ENCODE measurements around the gene STPG4. TPM values are rescaled to one million over a fixed set of nuclear protein-coding genes. Genes with fewer than 3 reads are reported as not detected.

The STPG4 gene
- total RNA-seq, 1 experiment from 2014 or later, result 0.79 TPM

- Mint-ChIP-seq H3K4me1 (ENCODE audit: low read depth, unreplicated experiment) (peaks cover 19% of the 10 kb centered on the region), H3K4me3 (ENCODE audit: unreplicated experiment) (no peak overlapping the region), H3K27me3 (ENCODE audit: insufficient read depth, unreplicated experiment) (no peaks in the 10 kb centered on the region), H3K27ac (ENCODE audit: unreplicated experiment) (no peak overlapping the region), H3K9me3 (ENCODE audit: unreplicated experiment) (peaks cover 1% of the 10 kb centered on the region), H3K36me3 (ENCODE audit: insufficient read depth, unreplicated experiment) (no peaks in the 10 kb centered on the region)
- ChIA-PET CTCF (no interaction called here), POLR2A (no interaction called here)
- TF ChIP-seq CTCF (IDR thresholded peaks at IDR 0.05; ENCODE audit: insufficient read depth in 1 of 2, low read depth in 1 of 2, low read length in 1 of 2, severe bottlenecking in 1 of 2, unreplicated experiment in 1 of 2), result no peak
- Histone ChIP-seq H3K9me3 (peaks cover 6% of the 10 kb centered on the region; the same call in 1 of the 2 replicates), H3K27me3 (replicated peaks; ENCODE audit: control insufficient read depth, insufficient read depth, low read length) (no peaks in the 10 kb centered on the region), H3K4me1 (peaks cover 17% of the 10 kb centered on the region), H3K4me3 (ENCODE audit: low read depth, low read length) (no peak overlapping the region), H3K36me3 (ENCODE audit: control insufficient read depth, insufficient read depth, low read length) (no peaks in the 10 kb centered on the region)
- DNase-seq, result no peak
- intact Hi-C loops (cut with micrococcal nuclease; ENCODE audit: unreplicated experiment), result no loop called here
- BruUV-seq (replicated peaks), result no TSS peak
Observed at GRCh38 chr2:47119001-47119400, 36.1 kb downstream of the STPG4 start.

GRCh38 chr2:47118581-47118980, 36.5 kb downstream of the STPG4 start:
- peaks cover 19% of the 10 kb centered on the region for H3K4me1 Mint-ChIP-seq (ENCODE audit: low read depth, unreplicated experiment)
- no peaks in the 10 kb centered on the region for H3K27me3 ChIP-seq (replicated peaks; ENCODE audit: control insufficient read depth, insufficient read depth, low read length)
- no TSS peak for BruUV-seq (replicated peaks)
- H3K9me3 ChIP-seq, result peaks cover 6% of the 10 kb centered on the region; the same call in 1 of the 2 replicates
- no peaks in the 10 kb centered on the region for H3K36me3 ChIP-seq (ENCODE audit: control insufficient read depth, insufficient read depth, low read length)
- CTCF ChIA-PET, result no interaction called here
- no peak overlapping the region for H3K27ac Mint-ChIP-seq (ENCODE audit: unreplicated experiment)
- no peaks in the 10 kb centered on the region for H3K9me3 Mint-ChIP-seq (ENCODE audit: unreplicated experiment)
- H3K36me3 Mint-ChIP-seq (ENCODE audit: insufficient read depth, unreplicated experiment), result no peaks in the 10 kb centered on the region
- no peak for TF ChIP-seq CTCF (IDR thresholded peaks at IDR 0.05; ENCODE audit: insufficient read depth in 1 of 2, low read depth in 1 of 2, low read length in 1 of 2, severe bottlenecking in 1 of 2, unreplicated experiment in 1 of 2)
- intact Hi-C loops (cut with micrococcal nuclease; ENCODE audit: unreplicated experiment), result no loop called here
- no peak for DNase-seq
- no peaks in the 10 kb centered on the region for H3K27me3 Mint-ChIP-seq (ENCODE audit: insufficient read depth, unreplicated experiment)
- no peak overlapping the region for H3K4me3 Mint-ChIP-seq (ENCODE audit: unreplicated experiment)
- POLR2A ChIA-PET, result no interaction called here
- no peak overlapping the region for H3K4me3 ChIP-seq (ENCODE audit: low read depth, low read length)
- peaks cover 17% of the 10 kb centered on the region for H3K4me1 ChIP-seq

- no TSS peak for BruUV-seq (replicated peaks)
Observed at GRCh38 chr2:47112665-47113435, 42.3 kb downstream of the STPG4 start.

More at GRCh38 chr2:47112665-47113435, 42.3 kb downstream of the STPG4 start:
- Mint-ChIP-seq H3K4me3 (ENCODE audit: unreplicated experiment) (no peak overlapping the region), H3K4me1 (ENCODE audit: low read depth, unreplicated experiment) (peaks cover 7% of the 10 kb centered on the region), H3K36me3 (ENCODE audit: insufficient read depth, unreplicated experiment) (peaks cover 7% of the 10 kb centered on the region), H3K9me3 (ENCODE audit: unreplicated experiment) (no peaks in the 10 kb centered on the region), H3K27ac (ENCODE audit: unreplicated experiment) (no peak overlapping the region), H3K27me3 (ENCODE audit: insufficient read depth, unreplicated experiment) (no peaks in the 10 kb centered on the region)
- no peak overlapping the region for H3K4me3 ChIP-seq (ENCODE audit: low read depth, low read length)
- no peak for TF ChIP-seq CTCF (IDR thresholded peaks at IDR 0.05; ENCODE audit: insufficient read depth in 1 of 2, low read depth in 1 of 2, low read length in 1 of 2, severe bottlenecking in 1 of 2, unreplicated experiment in 1 of 2)
- H3K9me3 ChIP-seq, result peaks cover 6% of the 10 kb centered on the region; the same call in 1 of the 2 replicates
- H3K36me3 ChIP-seq (ENCODE audit: control insufficient read depth, insufficient read depth, low read length), result no peaks in the 10 kb centered on the region
- POLR2A ChIA-PET, result no interaction called here
- H3K27me3 ChIP-seq (replicated peaks; ENCODE audit: control insufficient read depth, insufficient read depth, low read length), result no peaks in the 10 kb centered on the region
- no peak for DNase-seq
- CTCF ChIA-PET, result no interaction called here
- peaks cover 11% of the 10 kb centered on the region for H3K4me1 ChIP-seq
- intact Hi-C loops (cut with micrococcal nuclease; ENCODE audit: unreplicated experiment), result no loop called here
